Measurements from ENCODE around the gene TNFAIP3.

GRCh38 chr6:137827411-137827940 lies 39.6 kb upstream of the TNFAIP3 start:
- TF ChIP-seq TAF1 (IDR thresholded peaks at IDR 0.05; ENCODE audit: borderline replicate concordance, insufficient read depth, low read length) (no peak), POLR2AphosphoS5 (IDR thresholded peaks at IDR 0.05; ENCODE audit: low read depth, low read length) (no peak)
